Neural cell (in vitro differentiated cells): Measurements from ENCODE around the gene RARRES2. TPM values are rescaled to one million over a fixed set of nuclear protein-coding genes. Genes with fewer than 3 reads are reported as not detected.

Source experiments
- H2AFZ ChIP-seq: fragments of 200-600, 300-800 bp; sonication (generic), shearing (Covaris generic); 2 replicates; pipeline ENCODE4 v1.6.0; 2014; ENCODE audit warnings: low read depth, mild to moderate bottlenecking, antibody characterized with exemption, low read length, moderate library complexity
- H3F3A ChIP-seq: fragments of 200-600 bp; shearing (Covaris generic); 2 replicates; pipeline ENCODE4 v1.6.1; 2016; ENCODE audit warnings: mild to moderate bottlenecking, moderate library complexity, mixed read lengths, antibody characterized with exemption, low read length; ENCODE audit not compliant: insufficient read depth, poor library complexity, severe bottlenecking
- H3K27ac ChIP-seq: fragments of 200-600, 300-800 bp; sonication (generic), shearing (Covaris generic); 2 replicates; pipeline ENCODE4 v1.5.1; 2014; ENCODE audit warnings: mild to moderate bottlenecking, low read length, moderate library complexity
- H3K27me3 ChIP-seq: fragments of 300-800, 200-600 bp; sonication (generic), shearing (Covaris generic); 2 replicates; pipeline ENCODE4 v1.6.0; 2014; ENCODE audit warnings: mild to moderate bottlenecking, low read depth, low read length, moderate library complexity; ENCODE audit not compliant: insufficient read depth
- H3K36me3 ChIP-seq: fragments of 300-800, 200-600 bp; sonication (generic), shearing (Covaris generic); 2 replicates; pipeline ENCODE4 v1.5.1; 2014; ENCODE audit warnings: mild to moderate bottlenecking, antibody characterized with exemption, low read length, moderate library complexity; ENCODE audit not compliant: insufficient read depth
- H3K4me2 ChIP-seq: fragments of 300-800, 200-600 bp; sonication (generic), shearing (Covaris generic); 2 replicates; pipeline ENCODE4 v1.6.0; 2014; ENCODE audit warnings: mild to moderate bottlenecking, low read length
- H3K4me3 ChIP-seq: fragments of 300-800, 200-600 bp; sonication (generic), shearing (Covaris generic); 2 replicates; pipeline ENCODE4 v1.5.1; 2014; ENCODE audit warnings: mild to moderate bottlenecking, low read length, moderate library complexity
- H3K79me2 ChIP-seq: fragments of 200-600 bp; shearing (Covaris generic); replicated peaks from 2 replicates; pipeline ENCODE4 v1.6.0; 2014; ENCODE audit warnings: mild to moderate bottlenecking, low read length, moderate library complexity; ENCODE audit not compliant: insufficient read depth
- H3K9ac ChIP-seq: fragments of 300-800, 200-600 bp; sonication (generic), shearing (Covaris generic); 2 replicates; pipeline ENCODE4 v1.6.1; 2016; ENCODE audit warnings: mild to moderate bottlenecking, low read length, mixed read lengths
- H3K9me2 ChIP-seq: fragments of 200-600 bp; shearing (Covaris generic); 2 replicates; pipeline ENCODE4 v1.6.1; 2016; ENCODE audit warnings: mild to moderate bottlenecking, low read length, mixed read lengths; ENCODE audit not compliant: insufficient read depth
- H3K9me3 ChIP-seq: fragments of 200-600, 300-800 bp; sonication (generic), shearing (Covaris generic); 2 replicates; pipeline ENCODE4 v1.6.1; 2016; ENCODE audit warnings: mild to moderate bottlenecking, mixed run types, low read length, moderate library complexity, mixed read lengths
- H4K20me1 ChIP-seq: fragments of 200-600 bp; shearing (Covaris generic); 2 replicates; pipeline ENCODE4 v1.6.1; 2016; ENCODE audit warnings: mild to moderate bottlenecking, mixed run types; ENCODE audit not compliant: insufficient read depth
- EP300 ChIP-seq: fragments of 450-650 bp; conservative IDR thresholded peaks from 2 replicates; pipeline ENCODE4 v1.6.1; 2014; ENCODE audit warnings: antibody characterized with exemption, mild to moderate bottlenecking, moderate library complexity; ENCODE audit not compliant: poor library complexity, severe bottlenecking
- MXI1 ChIP-seq: fragments of 450-650 bp; conservative IDR thresholded peaks from 2 replicates; pipeline ENCODE4 v1.6.1; 2014; ENCODE audit warnings: antibody characterized with exemption, mild to moderate bottlenecking; ENCODE audit not compliant: poor library complexity, severe bottlenecking
- POLR2AphosphoS5 ChIP-seq: IDR thresholded peaks from 2 replicates; pipeline ENCODE4 v1.6.1; 2012
- SMC3 ChIP-seq: fragments of 450-650 bp; conservative IDR thresholded peaks from 2 replicates; pipeline ENCODE4 v1.6.1; 2014; ENCODE audit warnings: antibody characterized with exemption, mild to moderate bottlenecking, moderate library complexity; ENCODE audit not compliant: poor library complexity
- TAF1 ChIP-seq: IDR thresholded peaks from 2 replicates; pipeline ENCODE4 v1.6.1; 2012; ENCODE audit warnings: low read depth
- polyA plus RNA-seq: library from polyadenylated mRNA; depleted of rRNA; stranded (reverse); fragments of >200 nt; gene quantifications from 2 replicates; pipeline ENCODE4 v1.2.3, GENCODE V29; 2014
- TF ChIP-seq, protein P1 (sequence below): IDR thresholded peaks from 2 replicates; pipeline ENCODE4 v1.6.1; 2012; ENCODE audit warnings: borderline replicate concordance

Gene RARRES2
- polyA plus RNA-seq, 1 donor from 2014 or later: 0.71 TPM

DNA sequence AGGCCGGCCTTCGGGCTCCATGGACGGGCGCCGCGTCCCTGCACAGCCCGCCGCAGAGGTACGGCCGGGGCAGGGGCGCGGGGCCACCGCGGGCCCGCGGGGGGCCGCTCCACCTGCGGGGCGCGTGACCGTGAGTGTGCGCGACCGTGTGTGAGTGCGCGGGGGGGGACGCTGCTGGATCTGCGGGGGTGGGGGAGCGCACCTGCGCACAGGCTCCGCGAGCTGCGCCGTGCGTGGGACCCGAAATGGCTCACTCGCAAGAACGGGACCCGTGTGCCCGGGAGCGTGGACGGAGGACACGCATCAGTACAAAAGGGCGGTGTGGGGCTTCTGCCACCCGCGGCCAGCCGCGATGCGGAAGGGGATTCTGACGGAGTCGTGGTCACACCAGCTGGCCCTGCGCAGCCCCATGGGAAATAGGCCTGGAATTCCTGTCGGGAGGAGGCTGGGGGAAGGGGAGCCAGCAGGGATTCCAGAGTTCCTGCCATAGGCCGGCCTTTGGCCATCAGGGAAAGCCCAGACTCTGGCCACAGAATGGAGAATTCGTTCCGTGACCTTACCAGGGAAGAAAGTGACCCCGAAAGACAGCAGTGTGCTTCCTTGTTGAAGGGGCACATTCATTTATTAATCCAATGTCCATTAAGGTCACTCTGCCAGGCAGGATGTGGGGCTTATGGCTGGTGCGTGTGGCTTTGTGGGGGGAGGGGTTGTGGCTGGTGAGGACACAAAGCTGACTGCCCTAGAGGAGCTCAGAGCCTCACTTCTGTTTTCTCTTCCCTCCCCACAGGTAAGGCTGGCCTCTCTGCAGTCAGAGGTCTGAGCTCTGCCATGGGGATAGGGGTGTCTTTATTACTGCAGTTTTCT, 27.7 kb upstream of the RARRES2 start (continued):
- TF ChIP-seq SMC3 (no peak), POLR2AphosphoS5 (peak; percentile 69), MXI1 (peak; percentile 75)

DNA sequence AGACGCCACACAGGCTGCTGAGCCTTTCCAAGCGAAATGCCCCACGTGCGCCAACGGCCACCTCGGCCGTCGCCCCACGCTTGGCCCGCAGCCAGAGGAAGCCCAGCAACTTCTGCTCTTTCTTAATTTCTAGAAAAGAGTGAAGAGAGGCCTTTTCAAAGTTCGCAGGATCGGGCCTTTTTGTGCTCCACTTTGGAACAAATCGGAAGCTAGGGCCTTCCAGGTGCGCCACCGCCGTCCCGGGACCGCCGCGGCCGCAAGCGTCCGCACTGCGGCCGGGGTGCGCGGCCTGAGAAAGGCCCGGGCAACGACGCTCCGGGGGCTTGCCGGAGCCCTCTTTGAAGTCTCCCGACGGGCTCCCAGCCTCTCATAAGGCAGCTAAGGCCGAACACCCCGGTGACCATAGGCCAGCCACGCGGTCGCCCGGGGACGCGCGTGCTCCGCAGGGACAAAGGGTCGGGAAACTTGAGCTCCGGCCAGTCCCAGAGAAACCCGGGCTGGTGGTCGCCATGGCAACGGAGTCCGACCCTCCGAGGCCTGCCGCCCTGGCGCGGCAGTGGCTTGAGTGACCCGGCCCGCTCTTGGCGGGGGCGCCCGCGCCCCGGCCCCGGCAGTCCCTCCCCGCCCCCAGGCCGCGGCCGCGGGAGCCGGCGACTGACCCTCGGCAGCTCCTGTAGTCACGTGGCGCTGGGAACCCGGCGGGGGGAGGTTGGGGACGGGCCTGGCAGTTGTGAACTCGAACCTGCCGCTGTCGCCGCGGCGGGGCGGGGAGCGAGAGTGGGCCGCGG, 26.9 kb upstream of the RARRES2 start, which contains the start of gene REPIN1:
Gene REPIN1, plus strand, starts transcription at position 727 of the 788 bp plus-strand sequence. CDS start 890 bp downstream, outside the sequence.
- Histone ChIP-seq H3K79me2 (peaks cover 29% of the 10 kb centered on the region), H3K36me3 (no peaks in the 10 kb centered on the region), H3K9me3 (no peaks in the 10 kb centered on the region), H3K27me3 (no peaks in the 10 kb centered on the region), H3K9me2 (no peaks in the 10 kb centered on the region), H2AFZ (peak within 1 kb of the TSS; percentile 76), H4K20me1 (no peaks in the 10 kb centered on the region), H3K9ac (peak within 1 kb of the TSS; percentile 95), H3K4me3 (peak within 1 kb of the TSS; percentile 98), H3F3A (no peaks in the 10 kb centered on the region), H3K4me2 (peak within 1 kb of the TSS; percentile 62), H3K27ac (peak within 1 kb of the TSS; percentile 83)
- TF ChIP-seq TAF1 (no peak), EP300 (peak; percentile 57), POLR2AphosphoS5 (peak; percentile 4)
- TF ChIP-seq, protein P1, sequence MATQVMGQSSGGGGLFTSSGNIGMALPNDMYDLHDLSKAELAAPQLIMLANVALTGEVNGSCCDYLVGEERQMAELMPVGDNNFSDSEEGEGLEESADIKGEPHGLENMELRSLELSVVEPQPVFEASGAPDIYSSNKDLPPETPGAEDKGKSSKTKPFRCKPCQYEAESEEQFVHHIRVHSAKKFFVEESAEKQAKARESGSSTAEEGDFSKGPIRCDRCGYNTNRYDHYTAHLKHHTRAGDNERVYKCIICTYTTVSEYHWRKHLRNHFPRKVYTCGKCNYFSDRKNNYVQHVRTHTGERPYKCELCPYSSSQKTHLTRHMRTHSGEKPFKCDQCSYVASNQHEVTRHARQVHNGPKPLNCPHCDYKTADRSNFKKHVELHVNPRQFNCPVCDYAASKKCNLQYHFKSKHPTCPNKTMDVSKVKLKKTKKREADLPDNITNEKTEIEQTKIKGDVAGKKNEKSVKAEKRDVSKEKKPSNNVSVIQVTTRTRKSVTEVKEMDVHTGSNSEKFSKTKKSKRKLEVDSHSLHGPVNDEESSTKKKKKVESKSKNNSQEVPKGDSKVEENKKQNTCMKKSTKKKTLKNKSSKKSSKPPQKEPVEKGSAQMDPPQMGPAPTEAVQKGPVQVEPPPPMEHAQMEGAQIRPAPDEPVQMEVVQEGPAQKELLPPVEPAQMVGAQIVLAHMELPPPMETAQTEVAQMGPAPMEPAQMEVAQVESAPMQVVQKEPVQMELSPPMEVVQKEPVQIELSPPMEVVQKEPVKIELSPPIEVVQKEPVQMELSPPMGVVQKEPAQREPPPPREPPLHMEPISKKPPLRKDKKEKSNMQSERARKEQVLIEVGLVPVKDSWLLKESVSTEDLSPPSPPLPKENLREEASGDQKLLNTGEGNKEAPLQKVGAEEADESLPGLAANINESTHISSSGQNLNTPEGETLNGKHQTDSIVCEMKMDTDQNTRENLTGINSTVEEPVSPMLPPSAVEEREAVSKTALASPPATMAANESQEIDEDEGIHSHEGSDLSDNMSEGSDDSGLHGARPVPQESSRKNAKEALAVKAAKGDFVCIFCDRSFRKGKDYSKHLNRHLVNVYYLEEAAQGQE: no peak

DNA sequence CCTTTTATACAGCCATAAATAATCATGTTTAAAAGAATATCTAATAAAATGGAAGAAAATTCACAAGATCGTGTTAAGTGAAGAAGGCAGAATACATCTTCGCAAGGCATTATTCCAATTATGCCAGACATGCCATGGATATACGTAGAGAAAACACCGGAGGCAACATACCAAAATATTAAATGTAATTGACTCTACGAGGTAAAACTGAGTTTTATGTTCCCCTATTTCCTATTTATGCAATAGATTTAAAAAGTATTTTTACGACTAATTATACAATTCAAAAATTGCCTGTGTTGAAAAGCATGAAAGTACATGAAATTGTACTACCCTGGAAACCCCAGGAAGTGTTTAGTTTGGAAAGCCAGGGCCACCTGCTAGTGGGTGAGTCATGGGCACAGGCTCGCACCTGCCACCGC, 26.3 kb upstream of the RARRES2 start:
- Histone ChIP-seq H3F3A (no peaks in the 10 kb centered on the region), H3K27me3 (no peaks in the 10 kb centered on the region), H3K9me3 (no peaks in the 10 kb centered on the region), H3K79me2 (peaks cover 26% of the 10 kb centered on the region), H3K27ac (peak overlapping the region; percentile 83), H4K20me1 (no peaks in the 10 kb centered on the region), H3K9ac (peak overlapping the region; percentile 95), H3K9me2 (no peaks in the 10 kb centered on the region), H3K4me2 (peak overlapping the region; percentile 55), H3K4me3 (peak overlapping the region; percentile 98), H3K36me3 (no peaks in the 10 kb centered on the region), H2AFZ (peak overlapping the region; percentile 56)
- TF ChIP-seq TAF1 (no peak), POLR2AphosphoS5 (no peak)
